Epithelial cell of esophagus (primary cell): ENCODE measurements around the gene CLSTN1.

Source experiments
- DNase-seq: peaks from one replicate; pipeline ENCODE4 v3.0.0; 2010; ENCODE audit warnings: low read depth
- H3K4me3 ChIP-seq: 2 replicates; pipeline ENCODE4 v1.5.1; 2011; ENCODE audit warnings: mild to moderate bottlenecking, low read length, control low read depth
- CTCF ChIP-seq: IDR thresholded peaks from 2 replicates; pipeline ENCODE4 v1.5.1; 2011; ENCODE audit warnings: low read depth, mild to moderate bottlenecking, low read length, control low read depth, inconsistent platforms; ENCODE audit not compliant: insufficient read depth; ENCODE audit errors: missing control alignments

CLSTN1 gene

GRCh38 chr1:9852004-9852403 lies 28.2 kb upstream of the CLSTN1 start:
- DNase-seq, result no peak
- no peak for TF ChIP-seq CTCF
- no peak overlapping the region for H3K4me3 ChIP-seq

- no peak for TF ChIP-seq CTCF
- DNase-seq, result no peak
- H3K4me3 ChIP-seq, result no peak overlapping the region
These were observed 26.8 kb upstream of the CLSTN1 start for GRCh38 chr1:9850442-9851162.

GRCh38 chr1:9849691-9850441 lies 26.1 kb upstream of the CLSTN1 start:
- H3K4me3 ChIP-seq, result no peak overlapping the region
- TF ChIP-seq CTCF, result no peak
- DNase-seq, result no peak

GRCh38 chr1:9848022-9848421 lies 24.3 kb upstream of the CLSTN1 start:
- DNase-seq, result no peak
- no peak for TF ChIP-seq CTCF
- H3K4me3 ChIP-seq, result no peak overlapping the region

GRCh38 chr1:9847269-9847668 lies 23.5 kb upstream of the CLSTN1 start:
- no peak for TF ChIP-seq CTCF
- H3K4me3 ChIP-seq, result no peak overlapping the region
- DNase-seq, result no peak

GRCh38 chr1:9846611-9847171 lies 22.9 kb upstream of the CLSTN1 start:
- no peak for DNase-seq
- H3K4me3 ChIP-seq, result no peak overlapping the region
- no peak for TF ChIP-seq CTCF
